HG03025 (cell line): ENCODE data around the gene ZNF19.
"Not testable (repeated sequence)": the region's sequence is repeated elsewhere in the genome, so short reads cannot be mapped to it uniquely, and the experiment has no call there.

Source experiments
- ATAC-seq: cut with Tn5 transposase; IDR thresholded peaks from one replicate; pipeline ENCODE4 v1.9.1; 2021; ENCODE audit warnings: mild to moderate bottlenecking, moderate library complexity; ENCODE audit not compliant: unreplicated experiment, low FRiP score

Gene ZNF19

DNA sequence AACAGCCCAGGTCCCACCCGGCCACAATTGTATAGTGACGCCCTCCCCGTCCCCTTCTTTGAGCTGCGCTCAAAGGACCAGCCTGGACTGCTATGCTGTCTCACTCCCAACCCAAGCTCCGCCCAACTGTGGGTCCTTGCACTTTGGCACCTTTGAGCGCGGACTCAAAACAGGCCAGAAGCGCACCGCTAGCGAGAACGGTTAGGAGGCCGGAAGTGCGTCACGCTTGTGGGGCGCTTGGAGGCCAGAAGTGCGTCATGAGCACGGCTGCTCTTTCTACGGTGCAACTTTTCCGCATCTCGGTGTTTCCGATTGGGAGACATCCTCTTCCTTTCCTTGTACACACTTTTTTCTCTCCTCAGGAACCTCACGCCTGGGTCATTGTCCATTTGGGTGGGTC lies at the start of gene ZNF19:
TSS of gene ZNF19 (minus strand) at position 203 of the 400 bp plus-strand sequence. CDS start 7,210 bp downstream, outside the sequence.
- no peak for ATAC-seq

DNA sequence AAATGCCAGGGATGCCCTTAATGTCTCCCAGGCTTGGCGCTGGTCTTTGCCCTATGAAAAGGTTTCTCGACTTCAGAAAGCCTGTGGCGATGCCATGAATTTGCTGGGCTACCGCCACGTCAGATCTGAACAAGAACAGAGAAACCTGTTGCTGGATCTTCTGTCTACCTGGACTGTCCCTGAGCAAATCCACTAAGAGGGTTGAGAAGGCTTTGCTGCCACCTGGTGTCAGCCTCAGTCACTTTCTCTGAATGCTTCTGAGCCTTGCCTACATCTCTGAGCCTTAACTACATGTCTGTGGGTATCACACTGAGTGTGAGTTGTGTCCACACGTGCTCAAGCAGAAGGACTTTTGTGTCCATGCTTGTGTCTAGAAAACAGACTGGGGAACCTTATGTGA lies 48.5 kb upstream of the ZNF19 start:
- ATAC-seq = no peak

DNA sequence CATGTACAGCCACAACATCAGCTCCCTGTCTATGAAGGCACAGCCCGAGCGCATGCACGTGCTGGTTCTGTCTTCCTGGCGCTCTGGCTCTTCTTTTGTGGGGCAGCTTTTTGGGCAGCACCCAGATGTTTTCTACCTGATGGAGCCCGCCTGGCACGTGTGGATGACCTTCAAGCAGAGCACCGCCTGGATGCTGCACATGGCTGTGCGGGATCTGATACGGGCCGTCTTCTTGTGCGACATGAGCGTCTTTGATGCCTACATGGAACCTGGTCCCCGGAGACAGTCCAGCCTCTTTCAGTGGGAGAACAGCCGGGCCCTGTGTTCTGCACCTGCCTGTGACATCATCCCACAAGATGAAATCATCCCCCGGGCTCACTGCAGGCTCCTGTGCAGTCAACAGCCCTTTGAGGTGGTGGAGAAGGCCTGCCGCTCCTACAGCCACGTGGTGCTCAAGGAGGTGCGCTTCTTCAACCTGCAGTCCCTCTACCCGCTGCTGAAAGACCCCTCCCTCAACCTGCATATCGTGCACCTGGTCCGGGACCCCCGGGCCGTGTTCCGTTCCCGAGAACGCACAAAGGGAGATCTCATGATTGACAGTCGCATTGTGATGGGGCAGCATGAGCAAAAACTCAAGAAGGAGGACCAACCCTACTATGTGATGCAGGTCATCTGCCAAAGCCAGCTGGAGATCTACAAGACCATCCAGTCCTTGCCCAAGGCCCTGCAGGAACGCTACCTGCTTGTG lies 47.8 kb upstream of the ZNF19 start:
- no peak for ATAC-seq

DNA sequence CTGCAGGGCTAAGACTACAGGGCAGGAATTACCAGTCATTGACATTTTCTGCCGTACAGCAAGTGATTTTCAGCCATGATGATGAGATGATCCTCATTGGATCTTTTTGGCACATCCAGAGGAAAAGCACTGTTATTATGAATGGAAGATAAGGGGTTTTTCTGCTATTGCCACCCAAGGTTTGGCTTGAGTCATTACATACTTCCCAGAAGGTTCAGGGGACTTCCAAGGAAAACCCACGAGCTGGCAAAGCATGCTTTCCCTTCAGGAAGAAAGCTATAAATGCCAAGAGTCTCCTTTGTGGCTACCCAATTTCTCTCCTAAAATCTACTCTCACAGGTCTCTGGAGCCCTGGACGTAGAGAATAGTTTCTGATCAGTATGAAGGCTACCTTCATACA lies 43.2 kb upstream of the ZNF19 start:
- ATAC-seq = no peak

DNA sequence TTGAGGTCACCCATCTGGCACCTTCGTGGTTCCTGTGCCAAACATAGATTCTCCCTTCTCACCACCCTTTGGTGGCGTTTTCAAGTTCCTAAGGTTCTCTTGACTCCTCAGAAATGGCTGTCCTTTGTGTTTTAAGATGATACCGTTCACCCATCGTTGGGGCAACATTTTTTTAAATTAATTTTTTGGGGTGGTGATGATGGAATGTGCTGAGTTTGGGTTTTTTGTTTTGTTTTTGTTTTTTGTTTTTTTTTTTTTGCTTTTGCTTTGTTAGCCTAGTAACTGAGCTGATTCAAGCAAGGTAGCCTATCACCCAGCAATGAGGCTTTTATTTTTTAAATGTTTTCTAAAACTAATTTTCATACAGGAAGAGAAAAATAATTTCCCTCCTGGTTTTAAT lies 39.7 kb upstream of the ZNF19 start:
- no peak for ATAC-seq

DNA sequence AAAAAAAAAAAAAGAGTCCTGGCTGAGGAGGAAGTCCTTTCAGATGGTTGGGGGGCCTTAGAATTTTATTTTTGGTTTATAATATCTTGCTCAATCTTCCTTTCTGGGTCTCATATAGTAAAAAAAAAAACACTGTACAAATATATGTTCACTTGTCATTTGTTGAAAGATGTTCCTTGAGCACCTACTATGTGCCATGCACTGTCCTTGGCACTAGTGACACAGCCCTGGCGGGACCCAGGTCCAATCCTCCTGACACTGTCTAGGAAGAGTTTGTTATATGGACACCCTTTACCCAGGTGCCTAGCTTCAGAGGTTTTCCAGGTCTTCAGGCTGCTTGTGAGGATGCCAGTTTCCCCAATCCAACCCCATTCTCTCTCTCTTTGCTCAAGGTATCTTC lies 39.1 kb upstream of the ZNF19 start:
- ATAC-seq = no peak

DNA sequence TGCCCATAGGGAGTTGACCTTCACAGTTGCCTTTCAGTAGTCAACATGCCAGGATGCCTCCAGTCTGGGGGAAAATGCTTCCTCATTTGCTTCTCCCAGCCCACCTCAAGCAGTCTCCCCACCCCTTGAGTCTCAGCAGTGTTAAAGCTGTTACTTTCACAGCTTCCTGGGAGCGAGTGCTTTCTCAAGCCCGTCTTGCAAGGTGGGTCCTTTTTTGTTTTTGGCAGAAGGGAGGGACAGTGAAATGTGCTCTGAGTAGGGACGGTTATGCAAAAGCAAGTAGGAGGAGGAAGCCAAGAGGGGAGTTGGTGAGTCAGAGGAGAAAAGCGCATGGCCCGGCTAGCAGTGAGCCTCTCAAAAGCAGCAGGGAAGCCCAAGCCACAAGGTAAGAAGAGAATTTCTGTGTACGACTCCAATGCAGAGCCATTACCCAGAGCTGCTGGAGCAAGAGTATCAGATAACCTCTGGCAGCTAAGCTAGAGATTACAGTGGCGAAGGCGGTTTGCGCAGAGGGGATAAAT lies 37.0 kb upstream of the ZNF19 start, which contains the start of gene CHST4:
TSS of gene CHST4 (plus strand) at position 316 of the 521 bp plus-strand sequence. CDS start 10,252 bp downstream, outside the sequence.
- ATAC-seq = no peak

DNA sequence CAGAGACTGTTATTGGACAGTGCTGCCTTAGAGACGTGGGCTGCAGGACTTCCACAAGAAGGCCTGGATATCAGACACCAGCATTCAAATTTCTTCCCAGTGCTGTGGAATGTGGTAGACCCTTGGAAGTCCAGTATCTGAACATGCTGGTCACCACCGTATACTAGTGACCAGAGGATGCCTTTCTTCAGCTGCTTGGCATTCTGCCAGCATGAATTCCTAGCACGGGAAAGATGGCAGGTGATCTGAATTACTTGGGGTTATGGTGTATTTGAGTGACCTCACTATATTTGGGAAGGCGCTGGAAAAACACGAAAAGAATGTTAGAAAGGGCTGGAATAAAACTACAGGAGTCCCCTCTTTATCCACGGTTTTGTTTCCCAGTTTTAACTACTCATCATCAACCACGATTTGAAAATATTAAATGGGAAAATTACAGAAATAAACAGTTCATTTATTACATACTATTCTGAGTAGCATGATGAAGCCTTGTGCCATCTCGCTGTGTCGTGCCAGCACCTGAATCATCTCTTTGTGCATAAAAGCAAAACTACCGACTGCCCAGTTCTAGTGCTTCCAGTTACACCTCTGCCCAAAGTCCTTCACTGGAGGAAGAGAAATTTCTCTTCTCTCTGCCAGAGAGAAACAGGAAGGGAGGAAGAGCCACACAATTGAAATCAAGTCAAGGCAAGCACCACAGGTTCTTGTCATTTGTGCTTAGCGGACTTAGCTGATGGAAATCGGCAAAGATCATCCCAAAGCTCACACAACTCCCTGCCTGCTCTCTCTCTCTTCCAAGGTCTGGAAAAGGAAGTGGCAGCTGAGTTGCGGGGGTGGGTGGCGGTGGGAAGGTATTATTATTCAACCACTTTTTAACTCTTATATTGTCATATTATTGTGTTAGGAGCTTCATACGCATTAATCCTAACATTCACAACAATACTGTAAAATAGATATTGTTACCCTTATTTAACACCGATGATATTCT lies 35.7 kb upstream of the ZNF19 start:
- ATAC-seq = no peak

DNA sequence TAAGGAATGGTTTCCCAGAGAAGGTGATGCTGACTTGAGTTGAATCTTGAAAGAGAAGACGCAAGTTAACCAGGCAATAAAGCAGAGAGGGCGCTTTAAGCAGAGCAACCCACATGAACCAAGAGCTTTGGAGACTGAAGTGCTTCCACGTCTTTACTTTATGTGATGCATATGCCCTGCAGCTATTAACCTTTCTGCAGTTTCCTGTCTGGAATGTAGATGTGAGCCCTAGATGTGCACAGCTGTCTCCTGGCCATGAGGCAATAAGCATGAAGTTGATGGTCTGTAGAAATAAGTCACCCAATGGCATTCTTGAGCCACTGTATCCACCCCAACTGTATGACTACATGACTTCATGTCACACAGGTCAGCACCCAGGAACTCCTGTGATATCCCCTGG lies 31.4 kb upstream of the ZNF19 start:
- ATAC-seq = no peak

DNA sequence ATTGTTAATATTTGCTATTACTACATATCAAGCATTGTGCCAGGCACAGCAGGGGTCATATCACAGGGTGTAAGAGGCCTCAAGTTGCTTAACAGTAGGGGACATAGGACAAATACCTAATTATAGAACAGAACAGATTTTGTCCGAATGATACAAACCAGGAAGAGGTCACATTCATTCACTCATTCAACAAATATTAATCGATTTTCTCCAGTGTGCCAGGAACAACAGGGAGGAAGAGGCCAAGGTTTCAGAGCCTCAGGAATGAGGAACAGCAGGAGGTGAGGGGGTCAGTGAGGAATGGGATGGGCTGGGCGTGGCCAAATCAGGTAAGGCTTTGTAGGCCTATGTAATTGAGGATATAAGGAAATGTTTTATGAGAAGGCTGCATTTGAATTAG lies 25.9 kb upstream of the ZNF19 start:
- ATAC-seq = no peak

DNA sequence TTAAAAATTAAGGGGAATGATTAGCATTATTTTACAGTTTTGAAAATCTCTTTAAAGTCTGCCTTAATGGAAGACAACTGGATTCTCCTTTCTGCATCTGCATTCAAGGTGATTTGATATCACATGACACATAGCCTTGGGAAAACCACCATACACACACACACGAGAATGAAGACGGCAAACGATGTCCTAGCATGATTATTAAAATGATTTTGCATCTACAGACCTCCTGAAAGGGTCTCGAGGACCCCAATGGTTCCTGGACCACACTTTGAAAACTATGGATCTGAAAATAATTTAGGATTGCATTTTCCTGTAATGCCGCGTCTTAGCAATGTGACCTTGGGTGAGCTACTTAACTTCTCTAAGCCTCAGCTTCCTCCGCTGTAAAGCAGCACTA lies 25.4 kb upstream of the ZNF19 start:
- no peak for ATAC-seq

DNA sequence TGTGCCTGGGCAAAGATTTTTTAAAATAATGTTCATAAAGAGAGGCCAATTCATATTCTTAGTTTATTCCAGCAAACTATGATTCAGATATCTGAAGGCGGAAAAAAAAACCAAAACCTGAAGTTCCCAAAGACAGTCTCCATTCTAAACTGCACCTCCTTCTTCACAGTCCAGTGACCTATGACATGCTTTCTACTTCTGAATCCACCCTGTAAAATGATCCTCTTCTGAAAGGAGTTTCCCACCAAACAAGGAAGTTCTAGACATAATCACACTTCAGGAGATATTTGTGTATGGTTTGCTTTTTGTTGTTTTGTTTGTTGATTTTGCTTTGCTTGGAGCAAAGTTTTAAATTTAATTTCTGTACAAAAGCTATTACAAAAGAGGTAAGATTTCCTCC lies 24.2 kb upstream of the ZNF19 start:
- no peak for ATAC-seq

DNA sequence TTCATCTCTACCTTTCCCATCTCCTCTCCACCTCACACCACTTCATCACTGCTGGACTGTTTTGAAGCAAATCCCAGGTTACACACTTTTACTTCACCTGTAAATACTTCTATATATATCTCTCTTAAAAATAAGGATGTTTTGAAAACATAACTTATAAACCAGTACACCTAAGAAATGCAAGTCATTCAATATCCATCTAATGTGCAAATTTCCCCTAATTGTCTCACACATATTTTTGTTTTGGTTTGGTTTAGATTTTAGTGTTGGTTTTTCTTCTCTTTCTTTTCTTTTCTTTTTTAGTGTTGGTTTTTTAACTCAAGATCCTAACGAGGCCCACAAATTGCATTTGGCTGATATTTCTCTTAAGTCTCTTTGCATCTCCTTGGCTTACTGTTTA lies 17.9 kb upstream of the ZNF19 start:
- no peak for ATAC-seq

DNA sequence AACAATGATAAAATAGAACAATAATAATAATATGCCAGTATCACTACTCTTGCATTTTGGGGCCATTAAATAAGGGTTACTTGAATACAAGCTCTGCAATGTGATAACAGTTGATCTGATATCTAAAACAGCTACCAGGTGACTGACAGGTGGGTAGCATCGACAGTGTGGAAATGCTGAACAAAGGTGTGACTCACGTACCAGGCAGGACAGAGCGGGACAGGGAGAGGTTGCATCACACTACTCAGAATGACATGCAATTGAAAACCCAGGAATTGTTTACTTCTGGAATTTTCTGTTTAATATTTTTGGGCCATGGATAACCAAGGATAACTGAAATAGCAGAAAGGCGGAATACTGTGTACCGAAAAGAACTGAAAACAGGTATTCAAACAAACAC lies 15.8 kb upstream of the ZNF19 start:
- ATAC-seq = no peak

DNA sequence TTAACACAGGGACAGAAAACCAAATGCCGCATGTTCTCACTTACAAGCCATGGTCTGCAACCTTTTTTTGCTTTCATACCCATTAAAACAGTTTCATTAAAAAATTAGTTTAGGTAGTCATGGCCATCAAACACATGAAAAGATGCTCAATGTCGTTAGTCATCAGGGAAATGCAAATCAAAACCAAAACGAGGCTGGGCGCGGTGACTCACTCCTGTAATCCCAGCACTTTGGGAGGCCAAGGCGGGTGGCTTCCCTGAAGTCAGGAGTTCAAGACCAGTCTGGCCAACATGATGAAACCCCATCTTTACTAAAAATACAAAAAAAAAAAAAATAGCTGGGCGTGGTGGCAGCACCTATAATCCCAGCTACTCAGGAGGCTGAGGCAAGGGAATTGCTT lies 14.9 kb upstream of the ZNF19 start:
- ATAC-seq = not testable (repeated sequence)

DNA sequence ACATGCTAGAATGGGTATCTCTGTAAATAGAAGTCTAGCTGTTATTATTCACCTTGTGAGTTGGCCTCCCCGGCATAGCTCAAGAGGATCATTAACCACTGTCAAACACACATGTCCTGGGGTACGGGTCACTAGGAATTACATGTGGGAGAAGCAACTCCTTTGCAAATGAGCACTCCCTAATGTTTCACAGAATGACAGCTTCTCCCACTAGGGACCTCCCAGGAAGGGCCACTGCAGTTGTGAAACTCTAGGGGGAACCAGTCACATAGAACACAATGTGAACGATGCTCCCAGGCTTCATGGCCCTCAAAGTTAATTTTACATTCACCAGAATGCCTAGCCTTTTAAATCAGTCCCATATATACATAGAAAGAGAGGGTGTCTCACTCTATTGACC lies 12.4 kb upstream of the ZNF19 start:
- ATAC-seq = no peak

DNA sequence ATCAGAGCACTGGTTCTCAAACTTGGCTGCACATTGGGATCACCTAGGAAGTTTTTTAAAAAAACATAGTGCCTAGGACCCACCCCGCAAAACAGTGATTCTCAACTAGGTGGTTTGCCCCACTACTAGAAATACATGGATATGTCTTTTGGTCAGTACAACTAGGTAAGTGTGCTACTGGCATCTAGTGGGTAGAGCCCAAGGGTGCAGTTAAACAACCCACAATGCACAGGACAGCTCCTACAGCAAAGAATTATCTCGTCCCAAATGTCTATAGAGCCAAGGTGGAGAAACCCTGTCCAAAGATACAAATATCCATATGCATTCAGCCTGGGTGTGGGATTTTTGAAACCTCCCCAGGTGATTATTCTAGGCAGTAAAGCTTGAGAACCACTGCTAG lies 11.8 kb upstream of the ZNF19 start:
- no peak for ATAC-seq

DNA sequence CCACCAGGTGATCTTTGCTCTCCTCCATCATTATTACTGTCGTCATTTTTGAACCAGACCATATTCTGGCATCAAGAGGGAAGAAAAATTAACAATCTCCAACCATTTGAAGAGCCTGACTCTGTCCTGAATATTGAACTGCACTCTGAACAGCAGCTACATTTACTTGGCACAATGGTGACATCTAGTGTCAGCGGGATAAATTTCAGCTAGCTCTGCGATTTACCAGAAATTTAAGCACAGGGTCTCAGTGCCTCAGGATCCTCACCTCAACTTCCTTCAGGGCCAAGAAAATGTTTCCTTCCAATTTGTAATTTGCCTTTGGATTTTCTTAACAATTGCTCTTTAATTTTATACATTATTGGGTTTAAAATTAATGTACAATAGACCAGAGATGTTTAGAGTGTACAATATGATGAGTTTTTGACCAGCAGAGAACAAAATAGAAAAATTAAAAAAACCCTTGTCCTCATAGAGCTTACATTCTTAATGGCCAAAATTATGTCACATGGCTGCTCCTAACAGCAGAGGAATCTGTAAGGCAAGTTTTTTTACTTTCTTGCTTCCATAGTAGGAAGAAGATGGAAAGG lies 10.7 kb upstream of the ZNF19 start:
- ATAC-seq = no peak

DNA sequence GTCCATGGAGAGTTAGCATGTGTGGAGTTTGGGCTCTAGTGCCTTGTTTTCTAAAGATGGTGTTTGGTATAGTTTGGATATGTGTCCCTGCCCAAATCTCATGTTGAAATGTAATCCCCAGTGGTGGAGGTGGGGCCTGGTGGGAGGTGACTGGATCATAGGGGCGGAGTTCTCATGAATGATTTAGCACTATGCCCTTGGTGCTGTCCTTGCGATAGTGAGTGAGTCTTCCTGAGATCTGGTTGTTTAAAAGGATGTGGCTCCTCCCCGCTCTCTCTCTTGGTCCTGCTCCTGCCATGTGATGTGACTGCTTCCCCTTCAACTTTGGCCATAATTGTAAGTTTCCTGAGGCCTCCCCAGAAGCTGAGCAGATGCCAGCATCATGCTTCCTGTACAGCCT lies 8.9 kb upstream of the ZNF19 start:
- no peak for ATAC-seq

DNA sequence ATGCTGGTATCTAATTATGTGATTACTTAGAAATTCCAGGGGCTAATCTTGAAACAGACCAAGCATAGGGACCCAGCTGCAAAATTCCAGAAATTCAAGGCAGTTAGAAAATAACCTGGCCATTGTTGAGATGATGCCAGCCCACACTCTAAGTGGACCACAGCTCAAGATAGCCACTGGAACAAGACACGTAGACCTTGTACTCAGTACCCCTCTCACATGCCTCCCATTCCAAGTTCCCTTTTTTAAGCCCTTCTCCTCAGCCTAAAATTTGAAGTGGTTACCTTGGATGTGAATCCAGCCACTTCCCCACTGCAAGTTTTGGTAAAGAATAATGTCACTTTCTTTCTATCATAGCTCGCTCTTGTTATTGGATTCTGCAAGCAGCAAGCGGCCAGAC lies 4.1 kb upstream of the ZNF19 start:
- ATAC-seq = no peak

DNA sequence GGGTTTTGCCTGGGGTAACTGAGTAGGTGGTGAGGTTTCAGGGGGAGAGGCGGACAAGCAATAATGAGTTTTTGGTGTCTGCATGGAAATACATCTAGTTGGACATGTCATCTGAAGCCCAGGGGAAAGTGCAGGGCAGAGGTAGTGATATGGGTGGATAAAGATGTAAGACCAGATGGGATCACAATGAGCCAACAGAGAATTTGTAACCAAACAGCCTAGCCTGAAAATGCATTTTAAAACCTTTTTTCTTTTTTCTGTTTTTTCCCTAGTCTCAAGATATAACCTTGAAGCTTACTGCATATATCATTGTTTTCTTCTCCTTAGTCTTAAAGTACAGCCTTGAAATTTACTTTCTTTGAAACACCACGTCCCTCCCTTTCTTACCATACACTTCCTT lies 3.7 kb upstream of the ZNF19 start:
- ATAC-seq = no peak
